Measurements from ENCODE around the gene F8.

The F8 gene

GRCh38 chrX:154998204-154998880 lies 24.2 kb downstream of the F8 start:
- DNase-seq, result no peak
- TF ChIP-seq, protein P1, sequence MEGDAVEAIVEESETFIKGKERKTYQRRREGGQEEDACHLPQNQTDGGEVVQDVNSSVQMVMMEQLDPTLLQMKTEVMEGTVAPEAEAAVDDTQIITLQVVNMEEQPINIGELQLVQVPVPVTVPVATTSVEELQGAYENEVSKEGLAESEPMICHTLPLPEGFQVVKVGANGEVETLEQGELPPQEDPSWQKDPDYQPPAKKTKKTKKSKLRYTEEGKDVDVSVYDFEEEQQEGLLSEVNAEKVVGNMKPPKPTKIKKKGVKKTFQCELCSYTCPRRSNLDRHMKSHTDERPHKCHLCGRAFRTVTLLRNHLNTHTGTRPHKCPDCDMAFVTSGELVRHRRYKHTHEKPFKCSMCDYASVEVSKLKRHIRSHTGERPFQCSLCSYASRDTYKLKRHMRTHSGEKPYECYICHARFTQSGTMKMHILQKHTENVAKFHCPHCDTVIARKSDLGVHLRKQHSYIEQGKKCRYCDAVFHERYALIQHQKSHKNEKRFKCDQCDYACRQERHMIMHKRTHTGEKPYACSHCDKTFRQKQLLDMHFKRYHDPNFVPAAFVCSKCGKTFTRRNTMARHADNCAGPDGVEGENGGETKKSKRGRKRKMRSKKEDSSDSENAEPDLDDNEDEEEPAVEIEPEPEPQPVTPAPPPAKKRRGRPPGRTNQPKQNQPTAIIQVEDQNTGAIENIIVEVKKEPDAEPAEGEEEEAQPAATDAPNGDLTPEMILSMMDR (IDR thresholded peaks at IDR 0.05; ENCODE audit: low read depth, low read length), result no peak
- Histone ChIP-seq H3K36me3 (no peaks in the 10 kb centered on the region), H3K27me3 (no peaks in the 10 kb centered on the region), H3K4me3 (ENCODE audit: low read depth, low read length) (no peak overlapping the region), H3K9me3 (no peaks in the 10 kb centered on the region), H3K4me1 (no peaks in the 10 kb centered on the region)

- Histone ChIP-seq H3K4me1 (no peaks in the 10 kb centered on the region), H3K36me3 (no peaks in the 10 kb centered on the region), H3K4me3 (ENCODE audit: low read depth, low read length) (no peak overlapping the region), H3K9me3 (no peaks in the 10 kb centered on the region), H3K27me3 (no peaks in the 10 kb centered on the region)
- no peak for DNase-seq
- TF ChIP-seq, protein P1 (IDR thresholded peaks at IDR 0.05; ENCODE audit: low read depth, low read length), result no peak
These were observed 31.0 kb downstream of the F8 start for GRCh38 chrX:154991476-154991875.

- no peaks in the 10 kb centered on the region for H3K9me3 ChIP-seq
- TF ChIP-seq, protein P1 (IDR thresholded peaks at IDR 0.05; ENCODE audit: low read depth, low read length), result no peak
- H3K4me1 ChIP-seq, result no peaks in the 10 kb centered on the region
- no peaks in the 10 kb centered on the region for H3K27me3 ChIP-seq
- H3K36me3 ChIP-seq, result no peaks in the 10 kb centered on the region
- no peak overlapping the region for H3K4me3 ChIP-seq (ENCODE audit: low read depth, low read length)
- no peak for DNase-seq
These were observed 31.5 kb downstream of the F8 start for GRCh38 chrX:154991039-154991438.

DNA sequence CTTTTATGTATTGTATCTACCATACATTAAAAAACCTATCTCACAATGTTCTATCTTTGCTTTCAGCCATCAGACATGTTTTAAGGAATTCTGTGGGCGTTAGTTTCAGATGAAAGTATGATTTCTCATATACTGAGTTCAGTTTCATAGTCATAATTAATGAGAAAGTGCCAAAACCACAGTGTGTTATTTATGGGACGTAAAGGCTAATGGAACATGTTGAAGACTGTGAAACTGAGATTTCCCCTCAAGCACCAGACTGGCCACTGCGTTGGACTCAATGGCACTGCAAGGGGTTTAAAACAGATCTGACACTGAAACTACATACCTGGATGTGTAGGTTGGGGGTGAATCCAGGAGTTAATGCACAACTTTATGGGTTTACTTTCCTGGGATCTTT lies 32.0 kb downstream of the F8 start:
- no peaks in the 10 kb centered on the region for H3K36me3 ChIP-seq
- TF ChIP-seq, protein P1 (IDR thresholded peaks at IDR 0.05; ENCODE audit: low read depth, low read length), result no peak

GRCh38 chrX:154988719-154989118 lies 33.8 kb downstream of the F8 start:
- H3K4me1 ChIP-seq, result no peaks in the 10 kb centered on the region
- TF ChIP-seq, protein P1 (IDR thresholded peaks at IDR 0.05; ENCODE audit: low read depth, low read length), result no peak
- H3K27me3 ChIP-seq, result no peaks in the 10 kb centered on the region
- H3K36me3 ChIP-seq, result no peaks in the 10 kb centered on the region
- DNase-seq, result no peak
- H3K9me3 ChIP-seq, result no peaks in the 10 kb centered on the region
- H3K4me3 ChIP-seq (ENCODE audit: low read depth, low read length), result no peak overlapping the region

More for the DNA sequence above, 32.0 kb downstream of the F8 start:
- Histone ChIP-seq H3K9me3 (no peaks in the 10 kb centered on the region), H3K4me1 (no peaks in the 10 kb centered on the region), H3K27me3 (no peaks in the 10 kb centered on the region), H3K4me3 (ENCODE audit: low read depth, low read length) (no peak overlapping the region)
- no peak for DNase-seq

DNA sequence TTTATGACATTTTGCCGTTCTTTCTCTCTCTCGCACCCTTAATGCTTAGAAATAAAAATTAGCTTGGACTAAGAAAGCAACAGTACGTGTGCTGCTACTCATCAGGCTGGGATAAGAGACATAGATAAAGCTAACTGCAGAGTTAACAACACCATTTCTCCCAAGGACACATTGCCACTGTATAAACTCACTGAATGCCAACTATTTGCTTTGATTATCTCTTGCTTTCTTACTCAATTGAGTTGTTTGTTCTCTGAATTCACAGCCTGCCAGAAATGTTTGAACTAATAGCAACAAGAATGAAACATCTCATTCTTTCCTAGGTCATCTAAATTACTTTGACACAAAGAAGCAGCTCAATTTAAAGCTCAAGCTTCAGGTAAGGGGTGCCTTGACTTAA lies 34.6 kb downstream of the F8 start:
- no peak for DNase-seq
- H3K36me3 ChIP-seq, result no peaks in the 10 kb centered on the region
- no peaks in the 10 kb centered on the region for H3K4me1 ChIP-seq
- H3K27me3 ChIP-seq, result no peaks in the 10 kb centered on the region
- TF ChIP-seq, protein P1 (IDR thresholded peaks at IDR 0.05; ENCODE audit: low read depth, low read length), result no peak
- no peaks in the 10 kb centered on the region for H3K9me3 ChIP-seq
- no peak overlapping the region for H3K4me3 ChIP-seq (ENCODE audit: low read depth, low read length)

All from BE2C (cell line).